T-helper 1 cell (primary cell): ENCODE results near the gene YTHDC2.

ENCODE experiments used
- DNase-seq, 5 donors: peaks; one replicate each; pipeline ENCODE4 v3.0.0-alpha.2; 2012 to 2020

YTHDC2 gene

DNA sequence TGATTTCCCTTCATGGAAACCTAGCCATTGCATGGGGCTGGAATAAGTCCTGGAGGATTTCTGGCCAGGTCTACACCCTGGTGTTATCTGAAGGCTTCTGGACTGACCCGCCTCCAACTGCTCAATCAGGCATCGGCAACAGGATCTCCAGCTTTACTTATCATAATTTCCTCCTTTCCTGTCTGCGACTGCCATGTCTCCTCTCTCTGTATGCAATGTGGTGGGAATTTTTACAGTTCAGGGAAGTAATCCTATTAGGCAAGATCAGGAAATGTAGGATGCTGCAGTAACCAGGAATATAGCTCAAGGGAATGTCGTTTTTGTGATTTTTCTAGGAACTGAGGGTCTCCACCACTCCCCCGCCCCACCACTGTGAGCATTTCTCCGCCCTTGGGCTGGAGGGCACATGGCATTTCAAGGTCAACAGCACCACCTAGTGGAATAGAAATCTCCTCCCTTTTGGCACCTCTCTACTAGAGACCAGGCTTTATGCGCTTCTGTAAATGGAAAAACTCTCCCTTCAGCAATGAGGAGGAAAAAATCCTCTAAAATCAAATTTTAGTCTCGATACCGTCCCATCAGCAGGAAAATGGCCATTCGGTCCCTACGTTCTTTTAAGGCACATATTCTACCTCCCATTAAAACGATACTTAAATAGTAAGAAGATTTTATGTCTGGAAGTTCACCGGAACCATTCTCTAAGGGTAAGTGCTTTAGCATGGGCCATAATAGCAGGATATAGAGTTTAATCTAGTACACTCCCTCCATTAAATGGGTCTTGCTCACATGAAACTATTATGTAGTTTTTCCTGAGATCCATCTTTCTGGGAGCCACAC lies 93.0 kb downstream of the YTHDC2 start:
- DNase-seq: peak in 4 of 5 donors; percentile 12 to 51 (median 28)

DNA sequence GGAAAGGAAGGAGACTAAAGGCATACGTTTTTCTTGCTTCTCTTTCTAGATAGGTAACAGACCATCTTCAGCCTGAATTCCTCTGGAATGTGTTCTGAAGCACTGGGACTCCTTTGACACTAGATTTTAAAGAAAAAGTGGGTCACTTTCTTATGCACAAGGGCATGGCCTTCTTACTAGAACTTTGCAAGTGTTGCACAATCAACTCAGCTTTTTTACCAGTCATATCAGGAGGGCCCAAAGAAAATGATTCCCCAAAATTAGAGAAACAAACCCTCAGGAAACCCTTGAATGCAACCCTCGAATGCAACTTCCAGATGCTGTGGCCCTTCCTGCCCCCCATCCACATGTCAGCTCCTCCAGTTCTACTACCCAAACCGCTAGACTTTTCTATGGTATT lies 93.9 kb downstream of the YTHDC2 start:
- DNase-seq: no peak

DNA sequence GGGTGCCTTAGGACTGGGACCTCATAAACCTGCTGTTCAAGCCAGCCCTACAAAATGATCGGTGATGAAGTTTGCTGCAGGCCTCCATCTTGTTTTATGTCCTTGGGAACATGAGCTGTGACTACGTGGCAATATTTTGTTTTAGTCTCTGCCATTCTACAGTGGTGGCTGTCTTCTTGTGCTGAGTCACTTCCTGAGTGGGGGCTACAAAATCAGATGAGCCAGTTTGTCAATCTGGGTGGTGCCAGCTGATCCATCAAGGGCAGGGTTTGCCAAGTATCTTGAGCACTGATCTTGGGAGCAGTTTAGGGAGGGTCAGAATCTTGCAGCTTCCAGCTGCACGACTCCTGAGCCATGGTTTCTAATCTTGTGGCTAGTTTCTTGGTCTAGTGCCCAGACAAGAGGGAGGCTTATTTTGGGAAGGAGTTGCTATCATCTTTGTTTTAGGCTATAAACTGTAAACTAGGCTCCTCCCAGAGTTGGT lies 94.7 kb downstream of the YTHDC2 start:
- DNase-seq: peak in 1 of 5 donors; percentile 7

DNA sequence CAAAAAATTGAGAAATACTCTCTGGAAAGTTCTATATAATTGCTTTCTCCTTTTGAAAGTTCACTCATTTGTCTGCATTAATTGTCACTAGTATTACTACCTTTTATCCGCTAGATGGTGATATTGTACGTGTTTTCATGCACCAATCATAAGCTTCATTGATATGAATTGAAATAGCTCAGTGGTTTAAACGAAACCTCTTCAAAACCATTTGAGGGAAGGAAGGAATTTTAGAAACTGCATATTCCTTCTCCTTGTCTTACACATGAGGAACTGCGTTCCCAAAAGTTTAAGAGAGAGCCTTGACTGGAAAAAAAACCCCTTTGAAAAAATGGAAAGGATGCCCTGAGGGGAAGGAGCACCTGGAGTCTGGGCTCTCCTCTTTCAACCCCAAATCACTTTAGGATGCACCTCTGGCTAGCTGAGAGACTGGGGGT lies 98.6 kb downstream of the YTHDC2 start:
- peak in 1 of 5 donors; percentile 36 for DNase-seq

DNA sequence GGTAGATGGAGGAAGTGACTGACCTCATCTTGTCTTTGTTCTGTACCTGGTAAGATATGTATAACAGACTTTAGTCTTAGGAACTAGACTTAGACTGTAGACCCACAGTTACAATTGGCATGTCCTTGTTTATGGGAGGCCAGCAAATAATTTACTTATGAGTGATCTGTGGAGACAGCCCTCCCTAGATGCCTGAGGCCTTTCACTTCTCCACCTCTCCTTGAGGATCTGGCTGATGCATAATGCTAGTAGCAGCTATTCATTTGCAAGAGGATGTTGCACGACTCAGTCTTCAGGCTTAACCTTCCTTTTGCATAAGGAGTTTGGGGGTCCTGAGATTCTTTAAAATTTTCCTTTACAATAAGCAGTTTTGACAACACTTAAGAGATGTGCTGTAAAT lies 100.7 kb downstream of the YTHDC2 start:
- DNase-seq: no peak

DNA sequence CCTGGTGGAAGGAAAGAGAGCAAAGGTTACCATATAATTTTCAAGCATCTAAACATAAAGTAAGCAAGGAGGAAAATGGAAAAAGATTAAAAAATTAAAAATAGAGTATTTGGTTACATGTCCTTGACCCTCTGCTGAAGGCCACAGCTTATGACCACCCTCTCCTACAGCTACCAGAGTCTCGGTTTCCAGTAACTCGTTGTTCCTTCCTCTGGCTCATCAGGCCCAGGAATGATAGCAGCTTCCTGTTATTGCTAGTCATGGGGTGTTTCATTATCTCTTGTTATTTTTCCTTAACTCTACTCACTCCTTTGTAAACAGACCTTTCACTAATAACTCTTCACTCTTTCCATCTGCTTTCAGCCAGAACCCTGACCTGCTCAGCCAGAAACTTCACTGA lies 102.2 kb downstream of the YTHDC2 start:
- no peak for DNase-seq

DNA sequence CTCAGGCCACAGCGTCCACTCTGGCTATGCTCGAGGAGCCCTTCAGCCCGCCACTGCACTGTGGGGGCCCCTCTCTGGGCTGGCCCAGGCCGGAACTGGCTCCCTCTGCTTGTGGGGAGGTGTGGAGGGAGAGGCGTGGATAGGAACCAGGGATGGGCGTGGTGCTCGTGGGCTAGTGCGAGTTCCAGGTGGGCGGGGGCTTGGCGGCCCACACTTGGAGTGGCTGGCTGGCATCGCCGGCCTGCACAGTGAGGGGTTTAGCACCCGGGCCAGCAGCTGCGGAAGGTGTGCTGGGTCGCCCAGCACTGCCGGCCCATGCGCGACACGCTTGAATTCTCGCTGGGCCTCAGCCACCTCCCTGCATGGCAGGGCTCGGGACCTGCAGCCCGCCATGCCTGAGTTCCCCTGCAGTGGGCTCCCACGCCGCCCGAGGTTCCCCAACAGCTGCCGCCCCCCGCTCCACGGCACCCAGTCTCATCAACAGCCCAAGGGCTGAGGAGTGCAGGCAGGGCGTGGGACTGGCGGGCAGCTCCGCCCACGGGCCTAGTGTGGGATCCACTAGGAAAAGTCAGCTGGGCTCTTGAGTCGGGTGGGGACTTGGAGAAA lies 103.8 kb downstream of the YTHDC2 start:
- DNase-seq: no peak

DNA sequence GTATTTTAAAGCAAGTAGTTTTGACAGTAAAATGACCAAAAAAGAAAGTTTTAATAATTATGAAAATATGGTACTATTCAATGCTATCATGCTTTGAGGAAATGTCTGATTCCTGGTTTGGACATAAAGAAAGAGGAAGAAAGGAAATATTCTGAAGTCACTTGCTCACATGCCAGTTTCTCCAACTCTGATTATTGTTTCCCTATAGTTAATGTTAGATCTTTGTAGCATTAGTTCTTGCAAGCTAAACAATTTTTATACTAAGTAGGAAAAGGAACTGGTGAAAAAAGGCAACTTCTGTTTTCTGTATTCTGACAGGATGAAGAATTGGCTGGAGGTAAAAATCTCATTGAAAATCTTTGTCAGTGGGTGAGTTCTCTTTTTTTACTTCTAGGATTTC lies 119.5 kb downstream of the YTHDC2 start:
- DNase-seq: no peak

DNA sequence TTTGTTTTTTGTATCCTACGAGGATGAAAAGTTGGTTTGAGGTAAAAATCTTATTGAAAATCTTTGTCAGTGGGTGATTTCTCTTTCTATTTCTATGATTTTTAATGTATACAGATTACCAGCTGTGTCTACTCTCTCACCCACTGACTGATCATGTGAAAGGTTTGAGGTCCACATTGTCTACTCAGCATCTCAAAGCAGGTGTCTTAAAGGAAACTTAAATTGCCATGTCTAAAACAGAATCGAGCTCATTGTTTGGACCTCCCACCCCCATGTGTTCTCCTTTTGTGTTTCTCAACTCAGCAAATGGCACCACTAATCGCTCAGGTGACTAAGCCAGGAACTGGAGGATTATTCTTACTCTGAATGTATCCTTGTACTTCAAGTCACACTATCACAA lies 121.5 kb downstream of the YTHDC2 start:
- DNase-seq: no peak

DNA sequence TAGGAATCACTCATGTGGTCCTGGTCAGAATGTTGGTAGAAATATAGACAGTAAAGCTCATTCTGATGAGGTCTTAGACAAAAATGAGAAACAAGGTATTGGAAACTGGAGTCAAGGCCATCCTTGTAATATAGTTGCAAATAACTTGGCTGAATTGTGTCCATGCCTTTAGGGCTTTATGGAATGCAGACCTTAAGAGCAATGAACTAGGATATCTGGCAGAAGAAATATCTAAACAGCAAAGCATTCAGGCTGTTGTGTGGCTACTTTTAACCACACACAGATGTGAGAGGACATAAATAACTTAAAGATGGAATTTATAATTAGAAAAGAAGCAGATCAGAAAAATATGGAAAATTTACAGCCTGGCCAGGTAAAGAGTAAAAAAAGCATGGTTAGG lies 128.2 kb downstream of the YTHDC2 start:
- no peak for DNase-seq
